Uterus (tissue), 4 donors: Measurements from ENCODE around the gene UROS. TPM values are rescaled to one million over a fixed set of nuclear protein-coding genes. Genes with fewer than 3 reads are reported as not detected.

Experiments
- DNase-seq, 2 donors: peaks; one replicate each; pipeline ENCODE4 v3.0.0-alpha.2; 2019 to 2020
- H3K27ac ChIP-seq, 2 donors: fragments of 200-600 bp; sonication (generic); 1 replicate in 1 of 2; 2 replicates in 1 of 2; pipeline ENCODE4 v1.5.1; 2016 to 2018
- H3K27me3 ChIP-seq, 2 donors: fragments of 200-600 bp; sonication (generic); one replicate each; pipeline ENCODE4 v1.5.1; 2018 to 2019; ENCODE audit warnings: control low read depth in 1 of 2
- H3K36me3 ChIP-seq, 2 donors: fragments of 200-600 bp; sonication (generic); one replicate each; pipeline ENCODE4 v1.5.1; 2019; ENCODE audit warnings: control low read depth in 1 of 2
- H3K4me1 ChIP-seq, 2 donors: fragments of 200-600 bp; sonication (generic); one replicate each; pipeline ENCODE4 v1.5.1; 2018 to 2019; ENCODE audit warnings: control low read depth in 1 of 2
- H3K4me3 ChIP-seq, 2 donors: fragments of 200-600 bp; sonication (generic); 1 replicate in 1 of 2; 2 replicates in 1 of 2; pipeline ENCODE4 v1.5.1; 2018 to 2019; ENCODE audit warnings: mild to moderate bottlenecking in 1 of 2
- H3K9me3 ChIP-seq, 2 donors: fragments of 200-600 bp; sonication (generic); one replicate each; pipeline ENCODE4 v1.5.1; 2019; ENCODE audit warnings: control low read depth in 1 of 2
- POLR2A ChIP-seq, 2 donors: fragments of 450-650 bp; IDR thresholded peaks; one replicate each; pipeline ENCODE4 v1.6.1; 2016; ENCODE audit warnings: antibody characterized with exemption in 2 of 2, mild to moderate bottlenecking in 1 of 2, moderate library complexity in 1 of 2
- intact Hi-C: fragments of 100-400 bp; cut with DNase I; formaldehyde crosslinking; loops from one replicate; pipeline ENCODE4 v1.15.1; 2023; ENCODE audit warnings: low total_unique reads
- total RNA-seq, 4 donors: library from RNA; depleted of rRNA in 3 of 4; stranded (reverse); fragments of >200 nt in 3 of 4; gene quantifications; one replicate each; pipeline versions ENCODE4 v1.1.0 to v1.2.4, GENCODE V29; 2014 to 2023
- TF ChIP-seq, protein P1 (sequence below), 4 experiments: fragments of 200-600 bp in 2 of 4; fragments of 450-650 bp in 2 of 4; sonication (generic) in 2 of 4; IDR thresholded peaks; one replicate each; pipeline ENCODE4 v1.5.1; 2016 to 2019; ENCODE audit warnings: antibody characterized with exemption in 4 of 4, mild to moderate bottlenecking in 2 of 4, moderate library complexity in 1 of 4
- donor health status: DM: yes; HTN: yes; CAD: no.

The UROS gene
- total RNA-seq, 4 donors from 2014 or later = 27.9 to 36.2 (median 28.1) TPM

GRCh38 chr10:125848857-125849256, 25.8 kb upstream of the UROS start:
- Histone ChIP-seq H3K4me3 (no peak overlapping the region), H3K27me3 (no peaks in the 10 kb centered on the region), H3K27ac (no peak overlapping the region), H3K4me1 (peaks cover 0 to 8% of the 10 kb centered on the region in 2 donors), H3K36me3 (no peaks in the 10 kb centered on the region), H3K9me3 (no peaks in the 10 kb centered on the region)
- no peak for DNase-seq
- TF ChIP-seq, protein P1, sequence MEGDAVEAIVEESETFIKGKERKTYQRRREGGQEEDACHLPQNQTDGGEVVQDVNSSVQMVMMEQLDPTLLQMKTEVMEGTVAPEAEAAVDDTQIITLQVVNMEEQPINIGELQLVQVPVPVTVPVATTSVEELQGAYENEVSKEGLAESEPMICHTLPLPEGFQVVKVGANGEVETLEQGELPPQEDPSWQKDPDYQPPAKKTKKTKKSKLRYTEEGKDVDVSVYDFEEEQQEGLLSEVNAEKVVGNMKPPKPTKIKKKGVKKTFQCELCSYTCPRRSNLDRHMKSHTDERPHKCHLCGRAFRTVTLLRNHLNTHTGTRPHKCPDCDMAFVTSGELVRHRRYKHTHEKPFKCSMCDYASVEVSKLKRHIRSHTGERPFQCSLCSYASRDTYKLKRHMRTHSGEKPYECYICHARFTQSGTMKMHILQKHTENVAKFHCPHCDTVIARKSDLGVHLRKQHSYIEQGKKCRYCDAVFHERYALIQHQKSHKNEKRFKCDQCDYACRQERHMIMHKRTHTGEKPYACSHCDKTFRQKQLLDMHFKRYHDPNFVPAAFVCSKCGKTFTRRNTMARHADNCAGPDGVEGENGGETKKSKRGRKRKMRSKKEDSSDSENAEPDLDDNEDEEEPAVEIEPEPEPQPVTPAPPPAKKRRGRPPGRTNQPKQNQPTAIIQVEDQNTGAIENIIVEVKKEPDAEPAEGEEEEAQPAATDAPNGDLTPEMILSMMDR (IDR thresholded peaks at IDR 0.05) = no peak
- no peak for TF ChIP-seq POLR2A (IDR thresholded peaks at IDR 0.05)
- intact Hi-C loops = no loop called here

DNA sequence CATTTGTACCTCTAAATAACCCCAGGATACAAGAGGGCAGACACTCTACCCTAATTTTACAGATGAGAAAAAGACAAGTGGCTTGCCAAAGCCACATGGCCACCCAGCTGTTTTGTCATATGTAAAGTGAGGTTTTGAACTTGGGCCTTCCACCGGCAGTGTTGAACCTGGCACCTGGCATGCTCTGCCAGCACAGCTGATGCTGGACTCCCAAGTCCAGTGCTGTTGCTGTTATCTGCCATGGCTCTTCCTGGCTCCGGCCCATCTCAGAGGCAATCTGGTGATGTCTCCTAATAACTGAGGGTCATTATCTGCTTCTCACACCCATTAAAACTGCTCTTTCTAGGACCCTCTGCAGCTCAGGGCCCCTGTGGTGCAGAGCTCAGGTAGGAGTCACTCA, 25.3 kb upstream of the UROS start:
- H3K27ac ChIP-seq = no peak overlapping the region
- no peaks in the 10 kb centered on the region for H3K36me3 ChIP-seq
- H3K9me3 ChIP-seq = no peaks in the 10 kb centered on the region
- no peak overlapping the region for H3K4me3 ChIP-seq
- H3K4me1 ChIP-seq = peaks cover 0 to 8% of the 10 kb centered on the region in 2 donors
- no peak for DNase-seq
- no peak for TF ChIP-seq POLR2A (IDR thresholded peaks at IDR 0.05)
- intact Hi-C loops = no loop called here
- H3K27me3 ChIP-seq = no peaks in the 10 kb centered on the region

DNA sequence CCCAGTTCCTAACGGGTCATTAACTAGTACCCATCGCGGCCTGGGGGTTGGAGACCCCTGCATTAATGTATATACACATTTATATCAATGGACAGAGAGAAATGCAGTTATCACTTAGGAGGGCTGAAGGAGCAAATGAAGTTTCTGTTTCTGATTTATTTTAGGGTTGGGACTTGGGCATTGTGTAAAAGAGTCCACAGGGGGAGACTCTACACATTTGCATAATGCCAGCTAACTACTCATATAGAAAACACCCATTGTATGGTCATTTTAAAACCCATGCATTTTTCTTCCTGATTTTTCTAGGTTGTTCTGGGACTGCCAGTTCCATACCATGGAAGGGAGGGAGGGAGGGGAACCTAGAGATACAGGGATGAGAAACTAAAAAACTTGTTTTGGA, 23.8 kb upstream of the UROS start:
- Histone ChIP-seq H3K27ac (no peak overlapping the region), H3K4me3 (no peak overlapping the region), H3K36me3 (no peaks in the 10 kb centered on the region), H3K27me3 (no peaks in the 10 kb centered on the region), H3K4me1 (peaks cover 0 to 8% of the 10 kb centered on the region in 2 donors), H3K9me3 (no peaks in the 10 kb centered on the region)
- intact Hi-C loops = no loop called here
- TF ChIP-seq, protein P1 (IDR thresholded peaks at IDR 0.05) = no peak
- TF ChIP-seq POLR2A (IDR thresholded peaks at IDR 0.05) = no peak
- DNase-seq = no peak

- no peaks in the 10 kb centered on the region for H3K36me3 ChIP-seq
- H3K4me1 ChIP-seq = peaks cover 0 to 8% of the 10 kb centered on the region in 2 donors
- DNase-seq = no peak
- intact Hi-C loops = no loop called here
- H3K4me3 ChIP-seq = no peak overlapping the region
- no peaks in the 10 kb centered on the region for H3K9me3 ChIP-seq
- TF ChIP-seq POLR2A (IDR thresholded peaks at IDR 0.05) = no peak
- TF ChIP-seq, protein P1 (IDR thresholded peaks at IDR 0.05) = no peak
- no peaks in the 10 kb centered on the region for H3K27me3 ChIP-seq
- no peak overlapping the region for H3K27ac ChIP-seq
Observed at GRCh38 chr10:125845617-125846016, 22.6 kb upstream of the UROS start.

DNA sequence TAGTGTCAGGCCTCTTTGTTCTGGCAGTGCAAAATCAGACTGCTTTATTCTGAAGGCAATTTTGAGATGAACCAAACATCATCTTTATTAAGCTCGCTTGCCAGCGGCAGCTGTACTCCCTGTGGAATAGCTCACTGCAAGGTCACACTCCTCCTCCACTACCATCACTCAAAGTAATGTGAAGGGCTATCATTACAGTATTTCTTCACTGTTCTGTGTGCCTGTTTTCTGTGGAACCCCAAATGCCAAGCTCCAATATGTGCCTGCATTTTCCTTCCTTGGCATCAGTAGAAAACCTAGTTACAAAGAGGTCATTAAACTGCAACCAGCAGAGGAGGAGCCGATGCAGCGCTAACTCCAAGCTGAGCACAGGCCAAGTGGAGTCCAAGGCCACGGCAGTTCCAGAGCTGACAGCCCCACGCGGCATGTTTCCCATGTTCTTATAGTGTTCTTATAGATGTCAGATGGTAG, 21.7 kb upstream of the UROS start:
- TF ChIP-seq, protein P1 (IDR thresholded peaks at IDR 0.05) = no peak
- TF ChIP-seq POLR2A (IDR thresholded peaks at IDR 0.05) = no peak
- Histone ChIP-seq H3K4me1 (peaks cover 0 to 8% of the 10 kb centered on the region in 2 donors), H3K9me3 (no peaks in the 10 kb centered on the region), H3K27ac (no peak overlapping the region), H3K4me3 (no peak overlapping the region), H3K27me3 (no peaks in the 10 kb centered on the region), H3K36me3 (no peaks in the 10 kb centered on the region)
- peak in 1 of 2 donors; percentile 30 for DNase-seq
- intact Hi-C loops = no loop called here
